HCT116 (cell line): ENCODE results near the gene PRMT3. TPM values are rescaled to one million over a fixed set of nuclear protein-coding genes. Genes with fewer than 3 reads are reported as not detected.

Experiments
- ATAC-seq: fragments of 200-7000 bp; cut with Tn5 transposase; 2 replicates; pipeline ENCODE4 v1.9.1; 2020; ENCODE audit warnings: mild to moderate bottlenecking, moderate library complexity
- BruUV-seq: library from RNA; stranded (reverse); fragments of 400-500 nt; replicated peaks from 2 replicates; lab custom pipeline; 2021; lab: Mats Ljungman, UMichigan
- CTCF ChIA-PET: fragments of 300-600 bp; sonication (Branson Sonifier 250); formaldehyde crosslinking; loops from one replicate; lab custom pipeline; 2021; ENCODE audit warnings: antibody characterized with exemption; lab: Charles Lee
- POLR2A ChIA-PET: fragments of 300-600, 350-600 bp; sonication (Branson Sonifier 250); formaldehyde crosslinking; loops from one replicate; lab custom pipeline; 2021; ENCODE audit warnings: antibody characterized with exemption; lab: Charles Lee
- RAD21 ChIA-PET, 2 experiments: fragments of 300-600 bp; sonication (Branson Sonifier 250); formaldehyde crosslinking; loops; one replicate each; lab custom pipeline; 2023; ENCODE audit warnings: low total read pairs in 2 of 2; ENCODE audit not compliant: uncharacterized antibody in 2 of 2, unreplicated experiment in 2 of 2, low non-redundant PET in 1 of 2; lab: Charles Lee
- DNase-seq: peaks from one replicate; pipeline ENCODE4 v3.0.0-alpha.2; 2010; ENCODE audit warnings: low read depth, low spot score
- H2AFZ ChIP-seq: fragments of 200-600 bp; shearing (Covaris generic), sonication (generic); 2 replicates; pipeline ENCODE4 v1.6.1; 2017; ENCODE audit warnings: low read depth, mixed run types, mixed read lengths, antibody characterized with exemption, low read length; ENCODE audit not compliant: poor library complexity, severe bottlenecking
- H3K27ac ChIP-seq: 2 replicates; pipeline ENCODE4 v1.5.1; 2012; ENCODE audit warnings: low read depth, low read length
- H3K27me3 ChIP-seq: fragments of 200-600 bp; sonication (generic); 2 replicates; pipeline ENCODE4 v1.6.1; 2016; ENCODE audit warnings: mixed run types, low read length, mixed read lengths; ENCODE audit not compliant: insufficient read depth
- H3K36me3 ChIP-seq, 2 experiments: fragments of 200-500 bp in 1 of 2; fragments of 200-600 bp in 1 of 2; sonication (Bioruptor generic) in 1 of 2; sonication (generic) in 1 of 2; 2 replicates each; pipeline versions ENCODE4 v1.5.1 to v1.6.1; 2014 to 2016; ENCODE audit warnings: low read length in 2 of 2, inconsistent platforms in 1 of 2, mixed read lengths in 1 of 2, mixed run types in 1 of 2; ENCODE audit not compliant: insufficient read depth in 2 of 2, control insufficient read depth in 1 of 2
- H3K4me1 ChIP-seq, 2 experiments: fragments of 200-600 bp in 1 of 2; sonication (generic) in 1 of 2; 2 replicates each; pipeline versions ENCODE4 v1.5.1 to v1.6.1; 2012 to 2017; ENCODE audit warnings: low read length in 2 of 2, inconsistent platforms in 1 of 2, mild to moderate bottlenecking in 1 of 2, mixed read lengths in 1 of 2, mixed run types in 1 of 2, moderate library complexity in 1 of 2; ENCODE audit not compliant: insufficient read depth in 2 of 2, control insufficient read depth in 1 of 2
- H3K4me2 ChIP-seq: fragments of 200-600 bp; sonication (generic); 2 replicates; pipeline ENCODE4 v1.6.1; 2017; ENCODE audit warnings: mixed run types, low read length, mixed read lengths
- H3K4me3 ChIP-seq, 2 experiments: fragments of 200-600 bp in 1 of 2; sonication (generic) in 1 of 2; replicated peaks in 1 of 2; 2 replicates each; pipeline ENCODE4 v1.5.1; 2011 to 2016; ENCODE audit warnings: low read length in 2 of 2, control low read depth in 1 of 2, low read depth in 1 of 2, mild to moderate bottlenecking in 1 of 2, mixed read lengths in 1 of 2, mixed run types in 1 of 2
- H3K79me2 ChIP-seq: fragments of 200-600 bp; sonication (generic); 2 replicates; pipeline ENCODE4 v1.6.1; 2017; ENCODE audit warnings: mild to moderate bottlenecking, mixed run types, low read length, moderate library complexity, mixed read lengths; ENCODE audit not compliant: insufficient read depth
- H3K9ac ChIP-seq: fragments of 200-600 bp; sonication (generic); 2 replicates; pipeline ENCODE4 v1.6.1; 2016; ENCODE audit warnings: low read length, mixed read lengths
- H3K9me2 ChIP-seq: fragments of 200-600 bp; sonication (generic), shearing (Covaris generic); 2 replicates; pipeline ENCODE4 v1.6.1; 2017; ENCODE audit warnings: mixed run types, mild to moderate bottlenecking, moderate library complexity; ENCODE audit not compliant: insufficient read depth
- H3K9me3 ChIP-seq, 2 experiments: fragments of 200-500 bp in 1 of 2; fragments of 200-600 bp in 1 of 2; sonication (Bioruptor generic) in 1 of 2; sonication (generic) in 1 of 2; 2 replicates each; pipeline ENCODE4 v1.6.1; 2014 to 2017; ENCODE audit warnings: low read length in 2 of 2, mixed read lengths in 2 of 2, inconsistent platforms in 1 of 2, low read depth in 1 of 2, mild to moderate bottlenecking in 1 of 2, mixed run types in 1 of 2, moderate library complexity in 1 of 2; ENCODE audit not compliant: control insufficient read depth in 1 of 2, insufficient read depth in 1 of 2
- H4K20me1 ChIP-seq: fragments of 200-600 bp; sonication (generic), shearing (Covaris generic); 2 replicates; pipeline ENCODE4 v1.6.1; 2017; ENCODE audit warnings: mixed run types, mild to moderate bottlenecking, moderate library complexity; ENCODE audit not compliant: insufficient read depth
- EGR1 ChIP-seq: IDR thresholded peaks from 2 replicates; pipeline ENCODE4 v1.6.1; 2012; ENCODE audit warnings: low read depth
- EZH2phosphoT487 ChIP-seq: fragments of 200-600 bp; IDR thresholded peaks from 2 replicates; pipeline ENCODE4 v1.6.1; 2018; ENCODE audit warnings: antibody characterized with exemption, borderline replicate concordance
- RAD21 ChIP-seq: IDR thresholded peaks from 2 replicates; pipeline ENCODE4 v1.6.1; 2012; ENCODE audit warnings: low read depth, mild to moderate bottlenecking
- ZBTB33 ChIP-seq: IDR thresholded peaks from 2 replicates; pipeline ENCODE4 v1.6.1; 2011; ENCODE audit warnings: mild to moderate bottlenecking, low read length, moderate library complexity; ENCODE audit not compliant: insufficient replicate concordance; ENCODE audit errors: extremely low read depth
- ZFX ChIP-seq: fragments of 450-650 bp; IDR thresholded peaks from 2 replicates; pipeline ENCODE4 v1.6.1; 2017
- ZNF274 ChIP-seq: fragments of 200-500 bp; sonication (Bioruptor generic); IDR thresholded peaks from 2 replicates; pipeline ENCODE4 v1.6.1; 2014; ENCODE audit warnings: mild to moderate bottlenecking, low read depth, low read length, inconsistent platforms
- intact Hi-C: fragments of 100-400 bp; cut with micrococcal nuclease; formaldehyde crosslinking; loops from 2 replicates; pipeline ENCODE4 v1.10.0; 2022
- total RNA-seq: library from RNA; stranded (reverse); gene quantifications from one replicate; pipeline ENCODE4 v1.2.1, GENCODE V29; 2021; ENCODE audit not compliant: unreplicated experiment
- TF ChIP-seq, protein P1 (sequence below): IDR thresholded peaks from 2 replicates; pipeline ENCODE4 v1.6.1; 2012

PRMT3 gene
- total RNA-seq, 1 experiment from 2014 or later, result 24.3 TPM

DNA sequence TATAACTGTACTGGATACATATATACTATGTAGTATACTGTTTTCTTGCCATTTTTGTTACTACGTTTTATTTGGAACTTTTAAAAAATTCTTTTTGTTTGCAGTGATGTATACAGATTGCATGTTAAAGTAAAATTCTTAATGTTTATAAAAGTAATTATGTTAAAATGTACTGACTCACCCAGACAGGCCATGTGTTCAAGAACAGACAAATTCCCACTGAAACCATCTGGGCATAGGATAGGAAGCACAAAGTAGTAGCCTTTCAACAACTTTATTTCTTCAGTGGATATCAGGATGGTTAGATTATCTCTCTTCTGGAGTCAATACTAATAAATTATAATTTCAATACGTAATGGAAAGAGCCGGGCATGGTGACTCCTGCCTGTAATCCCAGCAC is 19.8 kb downstream of the PRMT3 start:
- intact Hi-C loops, result no loop called here
- Histone ChIP-seq H2AFZ (no peak overlapping the region), H3K4me3 (no peak overlapping the region), H4K20me1 (no peaks in the 10 kb centered on the region; the same call in 1 of the 2 replicates), H3K36me3 (peaks cover 30 to 32% of the 10 kb centered on the region in 2 experiments), H3K4me1 (no peaks in the 10 kb centered on the region), H3K27ac (no peak overlapping the region), H3K9me3 (no peaks in the 10 kb centered on the region), H3K27me3 (no peaks in the 10 kb centered on the region), H3K9me2 (no peaks in the 10 kb centered on the region), H3K4me2 (no peak overlapping the region), H3K9ac (no peak overlapping the region), H3K79me2 (peaks cover 5% of the 10 kb centered on the region)
- no peak for DNase-seq
- POLR2A ChIA-PET, result no interaction called here
- BruUV-seq, result no TSS peak
- CTCF ChIA-PET, result interaction anchor here (1.1 kb wide), 1 partner anchor 10 kb away, joined by 4 read pairs; no protein-coding TSS in a partner anchor
- TF ChIP-seq RAD21, result no peak
- RAD21 ChIA-PET, result no interaction called here
- ATAC-seq, result no peak

- intact Hi-C loops, result no loop called here
- no peak for DNase-seq
- BruUV-seq, result no TSS peak
- no peak overlapping the region for H3K4me3 ChIP-seq
- H3K27ac ChIP-seq, result no peak overlapping the region
- TF ChIP-seq ZFX, result no peak
- no peak for TF ChIP-seq EZH2phosphoT487
- H3K9me3 ChIP-seq, result no peaks in the 10 kb centered on the region
- no peaks in the 10 kb centered on the region for H3K27me3 ChIP-seq
- no peak overlapping the region for H3K4me2 ChIP-seq
- H3K36me3 ChIP-seq, result peaks cover 0 to 12% of the 10 kb centered on the region in 2 experiments; a peak in 2 of 4 replicates
- no peak for ATAC-seq
- H3K9me2 ChIP-seq, result no peaks in the 10 kb centered on the region
- no peaks in the 10 kb centered on the region for H3K4me1 ChIP-seq
- CTCF ChIA-PET, result no interaction called here
- no peaks in the 10 kb centered on the region for H4K20me1 ChIP-seq
- RAD21 ChIA-PET, result no interaction called here
- H3K79me2 ChIP-seq, result peaks cover 30% of the 10 kb centered on the region
- no peak overlapping the region for H3K9ac ChIP-seq
- POLR2A ChIA-PET, result no interaction called here
- no peak overlapping the region for H2AFZ ChIP-seq
These were observed 27.9 kb downstream of the PRMT3 start for GRCh38 chr11:20415432-20415831.

- H3K9me3 ChIP-seq, result no peaks in the 10 kb centered on the region
- no peaks in the 10 kb centered on the region for H3K27me3 ChIP-seq
- H3K79me2 ChIP-seq, result peaks cover 28% of the 10 kb centered on the region
- intact Hi-C loops, result no loop called here
- H3K4me1 ChIP-seq, result no peaks in the 10 kb centered on the region
- TF ChIP-seq, protein P1, sequence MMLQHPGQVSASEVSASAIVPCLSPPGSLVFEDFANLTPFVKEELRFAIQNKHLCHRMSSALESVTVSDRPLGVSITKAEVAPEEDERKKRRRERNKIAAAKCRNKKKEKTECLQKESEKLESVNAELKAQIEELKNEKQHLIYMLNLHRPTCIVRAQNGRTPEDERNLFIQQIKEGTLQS, result no peak
- TF ChIP-seq EGR1, result no peak
- no peak for TF ChIP-seq ZBTB33
- TF ChIP-seq ZNF274, result no peak
- ATAC-seq (no peak), DNase-seq (no peak)
- no peak overlapping the region for H3K27ac ChIP-seq
- no peak overlapping the region for H3K4me3 ChIP-seq
- no peak overlapping the region for H3K9ac ChIP-seq
- ChIA-PET POLR2A (no interaction called here), CTCF (no interaction called here), RAD21 (no interaction called here)
- H3K4me2 ChIP-seq, result no peak overlapping the region
- no peak overlapping the region for H2AFZ ChIP-seq
- H3K9me2 ChIP-seq, result no peaks in the 10 kb centered on the region
- H4K20me1 ChIP-seq, result no peaks in the 10 kb centered on the region
- no TSS peak for BruUV-seq
- peaks cover 0 to 20% of the 10 kb centered on the region in 2 experiments; a peak in 2 of 4 replicates for H3K36me3 ChIP-seq
These were observed 30.3 kb downstream of the PRMT3 start for GRCh38 chr11:20417771-20418170.
